Caco-2 (cell line): ENCODE measurements around the gene ANKFN1. TPM values are rescaled to one million over a fixed set of nuclear protein-coding genes. Genes with fewer than 3 reads are reported as not detected.

ENCODE experiments used
- BruUV-seq: library from RNA; stranded (reverse); fragments of 400-500 nt; replicated peaks from 2 replicates; lab custom pipeline; 2021; lab: Mats Ljungman, UMichigan
- CTCF ChIA-PET: fragments of 300-600 bp; sonication (Branson Sonifier 250); formaldehyde crosslinking; loops from one replicate; lab custom pipeline; 2022; ENCODE audit warnings: antibody characterized with exemption; lab: Charles Lee
- POLR2A ChIA-PET: fragments of 300-600 bp; sonication (Branson Sonifier 250); formaldehyde crosslinking; loops from one replicate; lab custom pipeline; 2022; ENCODE audit warnings: antibody characterized with exemption; lab: Charles Lee
- DNase-seq, 2 experiments: peaks; one replicate each; pipeline versions ENCODE4 v3.0.0 to v3.0.0-alpha.2; 2020 to 2022
- H3K27me3 ChIP-seq: replicated peaks from 2 replicates; pipeline ENCODE4 v1.6.0; 2011; ENCODE audit warnings: low read length; ENCODE audit not compliant: control insufficient read depth, insufficient read depth
- H3K36me3 ChIP-seq: 2 replicates; pipeline ENCODE4 v1.5.1; 2011; ENCODE audit warnings: low read length; ENCODE audit not compliant: control insufficient read depth, insufficient read depth
- H3K4me1 ChIP-seq: fragments of 250-450 bp; sonication (Bioruptor Pico); 2 replicates; pipeline ENCODE4 v1.5.1; 2020; ENCODE audit warnings: mild to moderate bottlenecking
- H3K4me3 ChIP-seq: 2 replicates; pipeline ENCODE4 v1.5.1; 2011; ENCODE audit warnings: low read depth, mild to moderate bottlenecking, control low read depth, low read length
- H3K9me3 ChIP-seq: fragments of 250-450 bp; sonication (Bioruptor Pico); 2 replicates; pipeline ENCODE4 v1.5.1; 2020; ENCODE audit warnings: mild to moderate bottlenecking, moderate library complexity
- H3K27ac Mint-ChIP-seq: one replicate; pipeline ENCODE4 v1.8.0; 2022; ENCODE audit warnings: mixed read lengths; ENCODE audit not compliant: unreplicated experiment
- H3K27me3 Mint-ChIP-seq: one replicate; pipeline ENCODE4 v1.8.0; 2022; ENCODE audit warnings: mixed read lengths; ENCODE audit not compliant: insufficient read depth, unreplicated experiment
- H3K36me3 Mint-ChIP-seq: one replicate; pipeline ENCODE4 v1.8.0; 2022; ENCODE audit warnings: mild to moderate bottlenecking, mixed read lengths; ENCODE audit not compliant: insufficient read depth, unreplicated experiment
- H3K4me1 Mint-ChIP-seq: one replicate; pipeline ENCODE4 v1.8.0; 2022; ENCODE audit warnings: low read depth, mixed read lengths; ENCODE audit not compliant: unreplicated experiment
- H3K4me3 Mint-ChIP-seq: one replicate; pipeline ENCODE4 v1.8.0; 2022; ENCODE audit warnings: mild to moderate bottlenecking, moderate library complexity, mixed read lengths; ENCODE audit not compliant: unreplicated experiment
- H3K9me3 Mint-ChIP-seq: one replicate; pipeline ENCODE4 v1.8.0; 2022; ENCODE audit warnings: mixed read lengths; ENCODE audit not compliant: unreplicated experiment
- intact Hi-C: fragments of 100-400 bp; cut with micrococcal nuclease; formaldehyde crosslinking; loops from one replicate; pipeline ENCODE4 v1.10.0; 2022; ENCODE audit not compliant: unreplicated experiment
- total RNA-seq: library from RNA; stranded (reverse); gene quantifications from 2 replicates; pipeline ENCODE4 v1.2.3, GENCODE V29; 2022
- TF ChIP-seq, protein P1 (sequence below), 2 experiments: fragments of 200-600 bp in 1 of 2; IDR thresholded peaks; 1 replicate in 1 of 2; 2 replicates in 1 of 2; pipeline versions ENCODE4 v1.5.1 to v1.8.0; 2011 to 2022; ENCODE audit warnings: antibody characterized with exemption in 1 of 2, control low read depth in 1 of 2, inconsistent platforms in 1 of 2, low read depth in 1 of 2, low read length in 1 of 2, mild to moderate bottlenecking in 1 of 2, moderate library complexity in 1 of 2; ENCODE audit not compliant: insufficient read depth in 1 of 2, severe bottlenecking in 1 of 2, unreplicated experiment in 1 of 2

ANKFN1 gene
- total RNA-seq, 1 experiment from 2014 or later, result 0.34 TPM

GRCh38 chr17:56110463-56111135 lies 42.7 kb upstream of the ANKFN1 start:
- Histone ChIP-seq H3K36me3 (no peaks in the 10 kb centered on the region), H3K9me3 (no peaks in the 10 kb centered on the region), H3K4me3 (no peak overlapping the region), H3K27me3 (no peaks in the 10 kb centered on the region), H3K4me1 (peaks cover 25% of the 10 kb centered on the region)
- no peak for DNase-seq
- H3K36me3 Mint-ChIP-seq, result no peaks in the 10 kb centered on the region
- H3K27ac Mint-ChIP-seq, result no peak overlapping the region
- H3K4me3 Mint-ChIP-seq, result no peak overlapping the region
- intact Hi-C loops, result no loop called here
- CTCF ChIA-PET, result no interaction called here
- BruUV-seq, result no TSS peak
- no peaks in the 10 kb centered on the region for H3K27me3 Mint-ChIP-seq
- TF ChIP-seq, protein P1, sequence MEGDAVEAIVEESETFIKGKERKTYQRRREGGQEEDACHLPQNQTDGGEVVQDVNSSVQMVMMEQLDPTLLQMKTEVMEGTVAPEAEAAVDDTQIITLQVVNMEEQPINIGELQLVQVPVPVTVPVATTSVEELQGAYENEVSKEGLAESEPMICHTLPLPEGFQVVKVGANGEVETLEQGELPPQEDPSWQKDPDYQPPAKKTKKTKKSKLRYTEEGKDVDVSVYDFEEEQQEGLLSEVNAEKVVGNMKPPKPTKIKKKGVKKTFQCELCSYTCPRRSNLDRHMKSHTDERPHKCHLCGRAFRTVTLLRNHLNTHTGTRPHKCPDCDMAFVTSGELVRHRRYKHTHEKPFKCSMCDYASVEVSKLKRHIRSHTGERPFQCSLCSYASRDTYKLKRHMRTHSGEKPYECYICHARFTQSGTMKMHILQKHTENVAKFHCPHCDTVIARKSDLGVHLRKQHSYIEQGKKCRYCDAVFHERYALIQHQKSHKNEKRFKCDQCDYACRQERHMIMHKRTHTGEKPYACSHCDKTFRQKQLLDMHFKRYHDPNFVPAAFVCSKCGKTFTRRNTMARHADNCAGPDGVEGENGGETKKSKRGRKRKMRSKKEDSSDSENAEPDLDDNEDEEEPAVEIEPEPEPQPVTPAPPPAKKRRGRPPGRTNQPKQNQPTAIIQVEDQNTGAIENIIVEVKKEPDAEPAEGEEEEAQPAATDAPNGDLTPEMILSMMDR (IDR thresholded peaks at IDR 0.05; ENCODE audit: insufficient read depth in 1 of 2, low read depth in 1 of 2, low read length in 1 of 2, severe bottlenecking in 1 of 2, unreplicated experiment in 1 of 2), result no peak
- POLR2A ChIA-PET, result no interaction called here
- peaks cover 19% of the 10 kb centered on the region for H3K4me1 Mint-ChIP-seq
- H3K9me3 Mint-ChIP-seq, result no peaks in the 10 kb centered on the region

DNA sequence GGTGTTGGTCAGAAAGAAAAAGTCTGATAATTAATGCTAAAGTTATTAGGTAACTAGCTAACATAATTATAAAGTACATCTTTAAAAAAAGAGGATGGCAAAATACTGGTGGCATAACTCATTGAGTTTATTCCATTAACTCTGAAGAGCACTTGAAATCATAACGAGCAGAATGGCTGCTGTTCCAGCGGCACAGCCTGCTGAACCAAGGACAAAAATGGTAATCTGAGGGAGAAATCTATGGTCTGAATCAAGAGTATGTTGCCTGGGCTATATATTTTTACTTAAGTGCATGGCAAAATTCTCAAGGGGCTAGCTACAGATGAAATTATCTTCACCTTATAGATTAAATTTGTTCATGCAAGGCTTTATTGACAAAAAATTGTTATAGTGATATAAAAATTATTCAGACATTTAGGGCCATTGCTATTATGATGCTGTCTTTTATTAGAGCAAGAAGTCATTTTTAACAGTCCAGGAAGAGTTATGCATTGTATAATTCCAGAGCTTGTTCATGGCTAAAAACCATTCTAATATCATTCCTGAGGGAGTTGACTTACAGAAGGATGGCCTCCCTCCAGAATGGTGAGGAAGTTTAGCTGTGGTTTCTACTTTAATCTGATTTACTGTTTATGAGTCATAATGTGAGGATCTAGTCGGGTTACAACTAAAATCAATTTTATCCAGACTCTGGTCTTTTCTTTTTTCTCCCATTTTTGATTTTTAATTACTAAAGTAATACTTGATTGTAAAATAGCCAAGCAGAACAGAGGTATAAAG lies 41.4 kb upstream of the ANKFN1 start:
- H3K36me3 Mint-ChIP-seq, result no peaks in the 10 kb centered on the region
- POLR2A ChIA-PET, result no interaction called here
- H3K27me3 ChIP-seq, result no peaks in the 10 kb centered on the region
- peaks cover 25% of the 10 kb centered on the region for H3K4me1 ChIP-seq
- peaks cover 19% of the 10 kb centered on the region for H3K4me1 Mint-ChIP-seq
- no peaks in the 10 kb centered on the region for H3K9me3 Mint-ChIP-seq
- H3K4me3 Mint-ChIP-seq, result no peak overlapping the region
- no peak overlapping the region for H3K4me3 ChIP-seq
- DNase-seq, result no peak
- no peaks in the 10 kb centered on the region for H3K9me3 ChIP-seq
- H3K27ac Mint-ChIP-seq, result no peak overlapping the region
- BruUV-seq, result no TSS peak
- no peaks in the 10 kb centered on the region for H3K36me3 ChIP-seq
- intact Hi-C loops, result no loop called here
- TF ChIP-seq, protein P1 (IDR thresholded peaks at IDR 0.05; ENCODE audit: insufficient read depth in 1 of 2, low read depth in 1 of 2, low read length in 1 of 2, severe bottlenecking in 1 of 2, unreplicated experiment in 1 of 2), result no peak
- CTCF ChIA-PET, result no interaction called here
- H3K27me3 Mint-ChIP-seq, result no peaks in the 10 kb centered on the region

GRCh38 chr17:56113486-56113885 lies 39.8 kb upstream of the ANKFN1 start:
- Mint-ChIP-seq H3K27ac (no peak overlapping the region), H3K36me3 (no peaks in the 10 kb centered on the region), H3K9me3 (no peaks in the 10 kb centered on the region), H3K4me3 (no peak overlapping the region), H3K4me1 (peaks cover 14% of the 10 kb centered on the region), H3K27me3 (no peaks in the 10 kb centered on the region)
- POLR2A ChIA-PET, result no interaction called here
- H3K36me3 ChIP-seq, result no peaks in the 10 kb centered on the region
- H3K4me3 ChIP-seq, result no peak overlapping the region
- no TSS peak for BruUV-seq
- TF ChIP-seq, protein P1 (IDR thresholded peaks at IDR 0.05; ENCODE audit: insufficient read depth in 1 of 2, low read depth in 1 of 2, low read length in 1 of 2, severe bottlenecking in 1 of 2, unreplicated experiment in 1 of 2), result no peak
- DNase-seq, result no peak
- H3K4me1 ChIP-seq, result peaks cover 11% of the 10 kb centered on the region
- intact Hi-C loops, result no loop called here
- peaks cover 3% of the 10 kb centered on the region; the same call in 1 of the 2 replicates for H3K9me3 ChIP-seq
- no peaks in the 10 kb centered on the region for H3K27me3 ChIP-seq
- CTCF ChIA-PET, result no interaction called here
